Stimulated activated CD8-positive, alpha-beta memory T cell treated with anti-CD3 and anti-CD28 coated beads, Interleukin-4, amount 100 ng/mL, for 24 hours (primary cell): ENCODE results near the gene MED27.
A peak's percentile ranks its signal among the peaks of the same experiment; 100 is the strongest.

Source experiments
- DNase-seq: peaks from one replicate; pipeline ENCODE4 v3.0.0-alpha.2; 2020; ENCODE audit warnings: low read depth

MED27 gene, protein sequence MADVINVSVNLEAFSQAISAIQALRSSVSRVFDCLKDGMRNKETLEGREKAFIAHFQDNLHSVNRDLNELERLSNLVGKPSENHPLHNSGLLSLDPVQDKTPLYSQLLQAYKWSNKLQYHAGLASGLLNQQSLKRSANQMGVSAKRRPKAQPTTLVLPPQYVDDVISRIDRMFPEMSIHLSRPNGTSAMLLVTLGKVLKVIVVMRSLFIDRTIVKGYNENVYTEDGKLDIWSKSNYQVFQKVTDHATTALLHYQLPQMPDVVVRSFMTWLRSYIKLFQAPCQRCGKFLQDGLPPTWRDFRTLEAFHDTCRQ

DNA sequence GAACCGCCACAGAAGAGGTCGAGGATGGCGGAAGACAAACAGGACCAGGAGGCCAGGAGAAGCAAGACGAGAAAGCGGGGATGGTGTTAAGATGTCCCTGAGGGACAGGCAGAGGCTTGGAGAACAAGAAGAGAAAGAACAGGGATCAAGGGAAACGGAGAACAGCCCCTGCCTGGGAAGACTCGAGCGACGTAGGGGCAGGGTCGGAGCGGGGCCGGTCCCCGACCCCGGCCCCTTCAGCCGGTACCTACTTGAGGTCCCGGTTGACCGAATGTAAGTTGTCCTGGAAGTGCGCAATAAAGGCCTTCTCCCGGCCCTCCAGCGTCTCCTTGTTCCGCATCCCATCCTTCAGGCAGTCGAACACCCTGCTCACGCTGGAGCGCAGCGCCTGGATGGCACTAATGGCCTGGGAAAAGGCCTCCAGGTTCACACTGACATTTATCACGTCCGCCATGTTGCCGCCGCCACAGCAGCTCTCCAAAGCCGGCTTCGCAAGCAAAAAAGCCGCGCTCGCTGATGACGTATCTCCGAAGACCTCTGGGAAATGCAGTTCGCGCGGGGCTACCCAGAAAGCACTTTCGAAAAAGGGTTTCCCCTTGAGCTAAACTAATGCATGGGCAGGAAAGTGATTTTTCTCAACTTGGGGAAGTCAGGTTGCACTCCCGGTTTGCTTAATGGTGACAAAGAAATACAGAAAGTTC lies at the start of gene MED27:
MED27 (minus strand) TSS at position 477 of the 701 bp plus-strand sequence; CDS start at position 454, 23 bp downstream.
- peak; percentile 89 for DNase-seq

DNA sequence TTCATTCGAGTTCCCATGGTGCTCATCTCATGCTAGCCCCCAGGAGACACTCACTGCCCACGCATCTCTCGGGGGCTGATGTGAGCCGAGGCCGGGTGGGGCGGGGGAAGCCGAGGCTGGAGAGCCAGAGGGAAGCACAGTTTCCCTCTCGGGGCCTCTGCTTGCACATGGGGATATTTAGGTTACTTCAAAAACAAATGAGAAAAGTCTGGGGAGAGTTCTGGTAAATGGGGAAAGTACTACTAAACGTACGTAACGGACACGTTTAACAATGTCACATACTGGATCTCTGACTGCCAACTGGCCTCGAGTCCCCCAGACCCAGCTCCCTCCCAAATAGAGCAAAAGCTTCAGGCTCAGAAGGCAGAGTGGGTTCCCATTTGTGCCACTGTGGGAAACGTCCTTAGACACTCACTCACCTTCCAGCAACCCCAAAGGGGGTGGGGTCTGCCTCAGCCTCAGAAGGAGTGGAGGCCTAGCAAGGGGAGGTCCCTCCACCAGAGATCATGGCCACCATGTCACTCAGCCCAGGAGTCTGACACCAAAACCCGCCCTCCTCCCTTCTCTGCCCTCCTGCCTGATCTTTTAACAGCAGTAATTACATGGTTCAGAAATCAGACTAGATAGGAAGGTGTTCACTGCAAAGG lies 48.3 kb upstream of the MED27 start:
- DNase-seq, result no peak

DNA sequence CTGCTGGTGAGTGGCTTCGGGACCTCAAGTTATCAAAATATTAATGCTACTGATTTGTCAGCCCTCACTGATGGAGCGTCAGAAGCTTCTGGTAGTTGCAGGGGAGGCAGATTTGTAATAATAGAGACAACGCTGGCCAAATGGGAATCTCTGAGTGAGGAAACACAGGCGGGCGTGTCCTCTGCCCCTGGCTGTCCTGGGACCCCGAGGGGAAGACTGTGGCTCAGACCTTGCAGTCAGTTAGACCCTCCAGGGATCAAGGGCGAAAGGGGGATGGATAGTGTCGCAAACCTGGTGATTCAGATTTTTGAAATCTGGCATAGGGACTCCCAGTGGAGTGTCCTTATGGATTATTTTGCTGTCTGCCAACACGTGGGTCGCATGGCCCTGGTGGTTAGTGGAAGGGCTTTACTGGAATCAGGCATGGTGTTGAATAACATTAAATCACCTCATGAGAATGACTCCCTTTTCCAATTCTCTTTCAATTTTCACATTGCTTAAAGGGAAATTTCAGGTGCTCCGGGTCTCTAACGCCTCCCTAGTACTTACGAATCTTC lies 47.1 kb upstream of the MED27 start:
- DNase-seq, result no peak

DNA sequence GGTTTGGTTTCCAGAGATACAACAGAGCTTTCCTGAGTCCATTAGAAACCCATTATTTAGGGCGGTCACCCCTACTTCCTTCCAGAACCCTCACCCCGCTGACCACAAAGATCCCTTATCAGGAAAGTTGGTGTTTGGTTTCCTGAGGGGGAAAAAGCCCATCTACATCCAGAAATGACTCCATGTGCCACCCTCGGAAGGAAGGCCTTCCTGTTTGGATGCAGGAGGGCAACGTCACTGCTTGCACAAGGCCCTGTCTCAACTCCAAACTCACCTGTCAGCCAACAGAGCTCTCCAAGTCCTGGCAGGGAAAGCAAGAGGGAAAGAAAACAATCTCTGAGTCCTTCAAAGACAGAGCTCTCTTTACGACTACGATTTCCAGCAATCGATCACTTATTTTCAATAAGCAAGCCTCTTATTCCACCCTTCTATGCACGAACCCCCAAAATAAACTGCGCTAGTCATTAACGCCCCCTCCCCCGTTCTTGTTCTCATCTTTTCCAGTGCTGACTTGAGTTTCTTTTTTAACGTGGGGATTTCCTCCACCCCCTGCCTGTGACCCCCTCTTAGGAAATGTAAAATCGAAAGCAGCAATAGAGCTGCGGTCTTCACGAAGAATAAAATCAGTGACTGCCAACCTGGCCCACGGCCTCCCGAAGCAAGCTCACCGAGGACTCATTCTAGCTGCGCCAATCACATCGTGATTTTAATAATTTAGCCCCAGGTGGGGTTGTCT lies 46.4 kb upstream of the MED27 start:
- DNase-seq, result no peak

DNA sequence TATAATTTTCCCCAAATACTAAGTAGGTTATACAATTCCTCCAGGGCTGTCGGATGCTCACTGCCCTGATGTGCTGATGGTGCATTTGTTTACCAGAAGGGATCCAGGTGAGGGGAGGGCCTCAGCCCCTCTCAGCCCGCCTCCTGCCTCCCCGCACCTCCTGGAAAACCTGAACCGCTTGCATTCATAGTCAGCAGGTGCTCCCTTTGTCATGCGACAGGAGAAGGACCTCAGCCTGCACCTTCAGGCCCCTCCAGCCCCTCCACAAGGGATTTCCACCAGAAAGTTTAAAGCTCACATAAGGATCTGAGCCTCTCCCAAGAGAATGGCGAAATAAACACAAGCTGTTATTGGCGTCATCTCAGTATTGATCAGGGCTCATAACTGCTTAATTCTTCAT lies 45.7 kb upstream of the MED27 start:
- DNase-seq, result no peak

DNA sequence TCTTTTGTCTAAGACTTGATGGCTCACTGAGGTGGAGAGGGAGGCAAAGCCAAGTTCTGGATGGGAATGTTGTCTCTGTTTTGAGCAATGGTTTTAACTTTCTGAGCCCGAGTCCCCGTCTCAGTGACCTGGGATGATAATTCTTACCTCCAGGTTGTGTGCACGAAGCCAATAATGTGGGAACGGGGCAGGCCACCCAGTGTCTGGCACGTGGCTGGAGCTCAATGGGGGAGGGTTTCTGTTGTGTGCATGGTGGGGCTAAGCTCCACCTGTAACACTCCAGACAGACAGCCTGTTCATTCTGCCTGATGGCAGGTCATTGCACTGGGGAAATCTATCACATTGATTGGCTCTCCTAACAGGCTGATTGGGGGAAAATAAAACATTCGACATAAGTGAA lies 45.1 kb upstream of the MED27 start:
- no peak for DNase-seq

DNA sequence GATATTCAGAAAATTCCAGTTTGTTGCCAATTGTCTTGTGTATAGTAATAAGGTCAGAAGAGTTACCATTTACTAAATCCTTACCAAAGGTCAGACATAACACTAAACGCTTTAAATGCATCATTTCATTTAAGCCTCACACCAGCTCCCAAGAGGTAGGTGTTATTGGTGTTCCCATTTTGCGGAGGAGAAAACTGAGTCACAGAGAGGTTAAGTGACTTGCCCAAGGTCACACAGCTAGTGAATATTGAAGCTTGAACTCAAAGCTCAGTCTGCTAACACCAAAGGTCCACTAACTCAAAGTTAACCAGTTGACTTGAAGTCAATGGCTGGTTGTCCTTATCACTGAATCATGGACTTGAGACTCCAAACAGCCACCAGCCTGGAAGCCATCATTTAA lies 41.4 kb upstream of the MED27 start:
- no peak for DNase-seq

DNA sequence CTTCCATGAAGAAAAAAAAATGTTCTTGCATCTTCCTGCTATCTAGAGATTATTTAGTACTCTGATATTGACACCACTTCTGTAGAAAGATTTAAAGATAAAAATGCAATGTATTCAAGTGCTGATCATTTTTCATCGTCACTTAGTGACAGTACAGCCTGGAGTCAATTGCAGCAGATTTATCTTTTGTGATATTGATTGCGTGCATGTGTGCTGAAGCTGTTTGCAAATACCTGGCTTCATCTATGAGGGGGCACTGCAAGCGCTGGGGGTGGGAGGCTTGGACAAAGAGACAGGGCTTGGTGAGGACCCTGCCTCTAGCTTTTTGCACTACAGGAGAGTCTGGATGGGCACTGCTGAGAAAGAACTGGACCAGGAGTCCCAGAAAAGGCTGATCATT lies 38.0 kb upstream of the MED27 start:
- DNase-seq, result no peak

DNA sequence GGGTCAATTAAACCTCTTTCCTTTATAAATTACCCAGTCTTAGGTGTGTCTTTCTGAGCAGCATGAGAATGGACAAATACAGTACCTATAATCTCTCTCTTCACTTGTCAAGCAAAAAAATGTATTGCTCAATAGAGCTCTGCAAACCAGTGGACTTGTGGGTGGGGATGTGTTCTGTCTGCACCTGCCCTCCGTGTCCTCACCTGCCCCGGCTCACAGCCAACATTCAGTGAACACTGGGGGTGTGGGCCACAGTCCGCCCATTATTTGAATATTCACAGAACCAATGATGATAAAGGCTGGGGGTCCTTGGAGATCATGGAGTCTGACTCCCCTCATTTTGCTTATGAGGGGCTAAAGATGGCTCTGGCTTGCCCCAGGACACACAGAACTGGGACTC lies 36.9 kb upstream of the MED27 start:
- DNase-seq, result no peak

DNA sequence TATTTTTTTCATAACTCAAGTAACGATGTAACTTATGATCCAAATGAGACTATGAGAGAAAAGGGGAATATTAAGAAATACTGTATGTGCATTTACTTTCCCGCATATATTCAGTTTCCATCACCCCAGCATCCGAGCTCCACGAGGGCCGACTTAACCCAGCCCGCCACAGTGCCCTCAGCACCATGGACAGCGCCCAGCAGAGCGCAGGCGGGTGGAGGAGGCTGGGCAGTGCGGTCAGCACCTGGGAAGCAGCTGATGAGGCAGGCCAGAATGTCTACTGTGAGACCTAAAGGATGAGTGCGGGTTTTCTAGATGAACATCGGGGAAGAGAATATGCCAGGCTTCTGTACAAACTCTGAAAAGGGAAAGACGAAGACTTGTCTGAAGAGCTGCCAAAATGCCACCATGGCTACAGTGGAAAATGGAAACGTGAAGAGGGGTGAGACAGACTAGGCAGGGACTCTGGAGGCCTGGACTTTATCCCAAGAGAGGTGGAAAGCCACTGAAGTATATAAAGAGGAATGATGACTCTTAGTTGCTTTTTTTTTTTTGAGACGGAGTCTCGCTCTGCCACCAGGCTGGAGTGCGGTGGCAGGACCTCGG lies 34.5 kb upstream of the MED27 start:
- DNase-seq, result peak; percentile 26

DNA sequence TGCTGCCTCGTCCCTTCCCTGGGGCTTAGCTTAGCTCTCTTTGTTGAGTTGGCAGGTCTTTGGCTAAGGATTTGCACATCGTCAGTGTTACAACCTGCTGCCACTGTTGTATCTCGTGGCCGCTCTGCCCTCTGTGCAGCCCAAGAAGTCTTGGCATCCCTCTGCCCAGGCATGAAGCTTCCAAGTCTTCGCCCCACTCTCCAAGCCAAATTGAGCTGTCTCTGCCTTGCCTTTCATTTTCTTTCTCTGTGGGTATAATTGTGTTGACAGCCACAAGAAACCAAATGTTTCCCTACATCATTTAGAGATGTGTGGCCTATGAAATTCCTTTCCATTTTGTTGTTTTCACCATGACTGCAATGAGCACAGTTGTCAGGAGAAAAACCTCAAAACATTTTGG lies 29.6 kb upstream of the MED27 start:
- no peak for DNase-seq

DNA sequence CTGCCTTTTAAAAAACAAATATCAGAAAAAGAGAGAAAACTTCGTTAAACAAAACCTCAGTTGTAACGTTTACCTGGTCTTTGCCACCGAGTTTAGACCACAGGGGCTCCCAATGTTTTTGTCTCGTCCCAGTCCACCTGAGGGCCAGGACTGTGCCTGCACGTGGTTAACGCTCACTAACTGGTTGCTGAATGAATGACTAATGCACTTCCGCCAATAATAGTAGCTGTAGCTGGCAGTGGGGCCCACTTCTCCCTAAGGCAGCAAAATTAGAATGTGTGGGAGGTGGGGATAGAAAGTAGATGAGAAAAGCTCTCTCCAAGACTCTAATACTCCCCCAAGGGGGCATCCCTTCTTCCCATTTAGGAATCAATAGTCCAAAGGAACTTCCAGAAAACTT lies 29.1 kb upstream of the MED27 start:
- DNase-seq, result no peak

DNA sequence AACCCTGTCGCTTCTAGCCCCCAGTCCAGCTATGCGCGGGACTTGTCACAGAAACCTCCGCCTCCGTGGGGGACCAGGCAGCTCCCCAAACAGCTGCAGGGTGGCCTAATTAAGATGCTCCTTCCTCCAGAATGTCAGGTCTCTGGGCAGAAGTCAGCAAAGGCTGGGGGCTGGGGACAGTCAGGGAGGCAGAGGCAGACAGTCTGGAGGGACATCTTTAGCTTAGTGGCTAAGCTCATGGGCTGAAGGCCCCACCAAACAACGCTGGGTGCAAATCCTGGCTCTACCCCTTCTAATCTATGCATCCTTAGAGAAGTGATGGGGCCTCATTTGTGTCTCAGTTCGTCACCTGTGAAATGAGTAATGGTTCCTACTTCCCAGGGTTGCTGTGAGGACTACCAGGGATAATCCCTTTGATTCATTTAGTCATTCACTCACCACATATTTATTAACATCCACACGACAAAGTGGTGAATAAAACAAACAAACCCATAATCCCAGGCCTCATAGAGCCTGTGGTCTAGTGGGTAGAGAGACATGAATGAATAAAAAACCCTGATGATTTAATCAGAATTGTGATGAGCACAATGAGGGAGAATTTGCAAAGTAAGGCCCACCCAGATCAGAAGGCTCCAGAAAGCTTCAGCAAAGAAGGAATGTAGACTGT lies 20.2 kb upstream of the MED27 start:
- DNase-seq, result no peak

DNA sequence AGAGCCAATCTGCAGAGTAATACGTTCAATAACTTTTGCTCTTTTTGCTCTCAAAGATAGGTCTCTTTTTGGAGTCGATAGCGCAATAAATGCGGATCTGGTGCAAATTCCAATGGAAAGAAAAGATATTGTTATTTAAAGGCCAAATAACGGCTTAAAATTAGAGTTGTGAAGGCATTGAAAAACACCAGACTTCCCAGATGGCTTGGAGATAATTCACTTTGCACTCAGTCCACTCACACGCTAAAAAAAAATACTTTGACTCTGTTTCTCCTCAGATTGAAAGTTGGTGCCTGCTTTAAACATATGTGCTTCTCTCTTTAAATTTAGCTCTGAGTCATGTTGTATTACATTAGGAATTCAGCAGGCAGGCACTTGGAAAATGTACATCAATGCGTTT lies 19.5 kb upstream of the MED27 start:
- no peak for DNase-seq

DNA sequence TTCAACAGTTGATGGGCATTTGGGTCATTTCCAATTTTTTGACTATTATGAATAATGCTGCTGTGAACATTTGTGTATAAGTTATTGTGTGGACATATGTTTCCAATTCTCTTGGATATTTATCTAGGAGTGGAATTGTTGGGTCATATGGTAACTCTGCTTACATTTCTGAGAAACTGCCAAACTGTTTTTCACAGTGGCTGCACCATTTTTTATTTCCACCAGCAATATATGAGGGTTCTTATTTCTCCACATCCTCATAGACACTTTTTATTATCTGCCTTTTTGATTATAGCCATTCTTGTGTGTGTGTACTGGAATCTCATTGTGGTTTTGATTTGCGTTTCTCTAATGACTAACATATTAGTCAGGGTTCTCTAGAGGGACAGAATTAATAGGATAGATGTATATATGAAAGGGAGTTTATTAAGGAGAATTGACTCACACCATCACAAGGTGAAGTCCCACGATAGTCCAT lies 14.7 kb upstream of the MED27 start:
- DNase-seq, result no peak

DNA sequence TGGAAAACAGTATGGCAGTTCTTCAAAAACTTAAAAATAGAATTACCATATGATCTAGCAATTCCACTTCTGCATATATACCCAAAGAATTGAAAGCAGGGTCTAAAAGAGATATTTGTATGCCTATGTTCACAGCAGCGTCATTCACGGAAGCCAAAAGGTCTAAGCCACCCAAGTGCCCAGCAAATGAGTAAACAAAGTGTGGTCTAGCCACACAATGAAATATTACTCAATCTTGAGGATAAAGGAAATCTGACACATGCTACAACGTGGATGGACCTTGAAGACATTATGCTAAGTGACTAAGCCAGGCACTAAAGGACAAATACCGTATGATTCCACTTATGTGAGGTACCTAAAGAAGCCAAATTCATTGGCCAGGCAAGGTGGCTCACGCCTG lies 11.1 kb upstream of the MED27 start:
- no peak for DNase-seq

DNA sequence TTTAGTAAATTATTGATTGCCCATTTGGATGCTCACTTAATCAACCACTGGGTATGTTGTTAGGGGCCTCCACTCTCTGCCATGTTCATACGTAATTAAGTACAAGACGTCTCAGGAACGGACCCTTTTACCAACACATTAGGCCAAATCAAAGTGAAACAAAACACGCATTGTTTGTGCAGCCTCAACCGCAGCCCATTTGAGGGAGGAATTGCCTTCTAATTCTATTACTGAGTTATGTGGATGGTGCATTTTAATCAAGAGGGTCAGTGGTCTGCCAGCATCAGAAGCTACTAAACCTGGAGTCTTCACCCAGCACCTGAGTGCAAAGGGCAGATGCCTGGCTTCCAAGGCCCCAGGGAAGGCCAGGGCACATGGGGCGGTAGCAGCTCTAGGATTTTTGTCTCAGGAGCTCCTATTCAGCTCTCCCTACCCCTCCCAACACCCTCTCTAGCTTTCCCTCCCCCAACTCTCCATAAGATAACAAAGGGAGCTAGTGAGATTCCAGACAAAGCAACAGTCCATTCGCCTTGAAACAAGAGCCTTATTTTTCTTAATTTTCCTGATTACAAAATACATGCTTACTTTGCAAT lies 7.9 kb upstream of the MED27 start:
- DNase-seq, result no peak

DNA sequence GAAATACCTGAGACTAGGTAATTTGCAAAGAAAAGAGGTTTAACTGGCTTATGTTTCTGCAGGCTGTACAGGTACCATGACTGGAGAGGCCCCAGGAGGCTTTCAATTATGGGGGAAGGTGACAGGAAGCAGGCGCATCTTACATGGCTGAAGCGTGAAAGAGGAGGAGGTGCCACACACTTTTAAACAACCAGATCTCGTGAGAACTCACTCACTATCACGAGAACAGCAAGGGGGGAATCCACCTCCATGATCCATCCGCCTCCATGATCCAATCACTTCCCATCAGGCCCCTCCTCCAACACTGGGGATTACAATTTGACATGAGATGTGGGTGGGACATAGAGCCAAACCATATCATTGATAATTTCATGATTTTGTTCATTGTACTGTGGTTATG lies 2.5 kb upstream of the MED27 start:
- no peak for DNase-seq

DNA sequence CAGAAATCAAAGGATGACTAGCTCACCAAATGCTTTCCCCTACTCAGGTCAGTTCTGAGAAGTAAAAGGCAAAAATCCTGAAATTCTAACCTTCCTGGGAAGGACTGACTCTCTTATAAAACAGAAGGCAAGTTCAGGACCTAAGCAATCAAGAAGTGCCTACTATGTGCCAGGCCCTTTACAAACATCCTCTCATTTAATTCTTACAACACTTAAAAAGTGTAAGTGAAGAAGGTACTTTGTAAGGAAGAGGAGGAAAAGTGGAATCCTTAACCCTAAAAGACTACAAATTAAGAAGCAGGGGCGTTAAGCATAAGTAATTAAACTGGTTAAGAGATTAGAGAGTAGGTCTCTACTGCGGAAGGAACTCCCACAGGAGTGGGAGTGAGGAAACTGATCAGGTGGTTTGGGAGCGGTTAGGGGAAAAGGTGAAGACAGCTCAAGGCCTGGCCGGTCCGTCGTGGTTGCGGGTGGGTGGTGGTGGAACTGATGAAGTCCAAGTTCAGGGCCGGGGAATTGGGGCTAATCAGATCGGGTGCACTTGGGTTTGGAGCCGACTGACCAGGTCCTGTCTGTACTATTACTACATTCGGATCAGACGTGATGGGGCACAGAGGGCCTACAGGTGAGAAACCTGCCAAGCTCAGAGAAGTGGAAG lies 839 bp downstream of the MED27 start:
- no peak for DNase-seq
